OCI-LY1 (cell line): ENCODE data around the gene SLCO6A1.

ENCODE experiments used
- EZH2 ChIP-seq: fragments of 200-600 bp; sonication (generic), shearing (Covaris generic); IDR thresholded peaks from 2 replicates; pipeline ENCODE4 v1.8.0; 2017; ENCODE audit warnings: borderline replicate concordance, mixed run types, mild to moderate bottlenecking, antibody characterized with exemption, low read length, moderate library complexity, mixed read lengths
- TF ChIP-seq, protein P1 (sequence below): fragments of 200-600 bp; sonication (generic), shearing (Covaris generic); IDR thresholded peaks from 2 replicates; pipeline ENCODE4 v1.5.1; 2017; ENCODE audit warnings: mild to moderate bottlenecking, antibody characterized with exemption, low read length, moderate library complexity, mixed read lengths

DNA sequence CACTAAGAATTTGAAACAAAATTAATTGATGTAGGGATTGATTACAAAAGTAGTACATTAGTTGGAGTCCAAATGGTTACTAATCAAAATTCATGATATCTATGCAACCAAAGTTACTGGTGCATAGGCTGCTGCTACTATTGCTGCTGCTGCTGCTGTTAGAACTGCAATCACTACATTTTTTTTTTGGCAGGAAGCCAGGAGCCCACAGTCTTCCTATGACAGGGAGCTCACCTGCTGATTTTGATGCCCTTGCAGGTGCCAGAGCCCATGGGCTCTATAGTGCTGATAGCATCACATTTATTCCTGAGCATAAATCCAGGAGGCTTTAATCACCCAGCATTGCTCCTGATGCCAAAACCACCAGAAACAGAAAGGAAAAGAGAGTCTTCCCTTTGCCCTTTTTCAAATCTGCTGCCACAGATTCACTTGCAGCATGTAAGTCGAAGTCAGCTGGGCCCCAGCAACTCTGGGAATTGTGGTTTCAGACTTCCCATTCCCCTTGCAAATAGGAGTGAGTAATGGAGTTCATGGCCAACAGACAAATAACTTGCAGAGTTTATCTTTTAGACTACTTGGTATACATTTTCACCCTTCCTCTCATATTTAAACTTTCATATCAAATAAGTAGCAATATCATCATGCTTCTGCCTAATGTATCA lies 17.6 kb downstream of the SLCO6A1 start:
- TF ChIP-seq, protein P1, sequence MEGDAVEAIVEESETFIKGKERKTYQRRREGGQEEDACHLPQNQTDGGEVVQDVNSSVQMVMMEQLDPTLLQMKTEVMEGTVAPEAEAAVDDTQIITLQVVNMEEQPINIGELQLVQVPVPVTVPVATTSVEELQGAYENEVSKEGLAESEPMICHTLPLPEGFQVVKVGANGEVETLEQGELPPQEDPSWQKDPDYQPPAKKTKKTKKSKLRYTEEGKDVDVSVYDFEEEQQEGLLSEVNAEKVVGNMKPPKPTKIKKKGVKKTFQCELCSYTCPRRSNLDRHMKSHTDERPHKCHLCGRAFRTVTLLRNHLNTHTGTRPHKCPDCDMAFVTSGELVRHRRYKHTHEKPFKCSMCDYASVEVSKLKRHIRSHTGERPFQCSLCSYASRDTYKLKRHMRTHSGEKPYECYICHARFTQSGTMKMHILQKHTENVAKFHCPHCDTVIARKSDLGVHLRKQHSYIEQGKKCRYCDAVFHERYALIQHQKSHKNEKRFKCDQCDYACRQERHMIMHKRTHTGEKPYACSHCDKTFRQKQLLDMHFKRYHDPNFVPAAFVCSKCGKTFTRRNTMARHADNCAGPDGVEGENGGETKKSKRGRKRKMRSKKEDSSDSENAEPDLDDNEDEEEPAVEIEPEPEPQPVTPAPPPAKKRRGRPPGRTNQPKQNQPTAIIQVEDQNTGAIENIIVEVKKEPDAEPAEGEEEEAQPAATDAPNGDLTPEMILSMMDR: no peak
- TF ChIP-seq EZH2: no peak
